Uterus (tissue), 4 donors: ENCODE data around the gene FGF9. TPM values are rescaled to one million over a fixed set of nuclear protein-coding genes. Genes with fewer than 3 reads are reported as not detected.

Experiments used
- DNase-seq, 2 donors: peaks; one replicate each; pipeline ENCODE4 v3.0.0-alpha.2; 2019 to 2020
- H3K27ac ChIP-seq, 2 donors: fragments of 200-600 bp; sonication (generic); 1 replicate in 1 of 2; 2 replicates in 1 of 2; pipeline ENCODE4 v1.5.1; 2016 to 2018
- H3K27me3 ChIP-seq, 2 donors: fragments of 200-600 bp; sonication (generic); one replicate each; pipeline ENCODE4 v1.5.1; 2018 to 2019; ENCODE audit warnings: control low read depth in 1 of 2
- H3K36me3 ChIP-seq, 2 donors: fragments of 200-600 bp; sonication (generic); one replicate each; pipeline ENCODE4 v1.5.1; 2019; ENCODE audit warnings: control low read depth in 1 of 2
- H3K4me1 ChIP-seq, 2 donors: fragments of 200-600 bp; sonication (generic); one replicate each; pipeline ENCODE4 v1.5.1; 2018 to 2019; ENCODE audit warnings: control low read depth in 1 of 2
- H3K4me3 ChIP-seq, 2 donors: fragments of 200-600 bp; sonication (generic); 1 replicate in 1 of 2; 2 replicates in 1 of 2; pipeline ENCODE4 v1.5.1; 2018 to 2019; ENCODE audit warnings: mild to moderate bottlenecking in 1 of 2
- H3K9me3 ChIP-seq, 2 donors: fragments of 200-600 bp; sonication (generic); one replicate each; pipeline ENCODE4 v1.5.1; 2019; ENCODE audit warnings: control low read depth in 1 of 2
- CTCF ChIP-seq, 4 experiments: fragments of 200-600 bp in 2 of 4; fragments of 450-650 bp in 2 of 4; sonication (generic) in 2 of 4; IDR thresholded peaks; one replicate each; pipeline ENCODE4 v1.5.1; 2016 to 2019; ENCODE audit warnings: antibody characterized with exemption in 4 of 4, mild to moderate bottlenecking in 2 of 4, moderate library complexity in 1 of 4
- POLR2A ChIP-seq, 2 donors: fragments of 450-650 bp; IDR thresholded peaks; one replicate each; pipeline ENCODE4 v1.6.1; 2016; ENCODE audit warnings: antibody characterized with exemption in 2 of 2, mild to moderate bottlenecking in 1 of 2, moderate library complexity in 1 of 2
- intact Hi-C: fragments of 100-400 bp; cut with DNase I; formaldehyde crosslinking; loops from one replicate; pipeline ENCODE4 v1.15.1; 2023; ENCODE audit warnings: low total_unique reads
- total RNA-seq, 4 donors: library from RNA; depleted of rRNA in 3 of 4; stranded (reverse); fragments of >200 nt in 3 of 4; gene quantifications; one replicate each; pipeline versions ENCODE4 v1.1.0 to v1.2.4, GENCODE V29; 2014 to 2023
- donor health status: DM: yes; HTN: yes; CAD: no.

Gene FGF9
- total RNA-seq, 4 donors from 2014 or later: 0.51 to 30.7 (median 0.83) TPM

- Histone ChIP-seq H3K4me3 (no peak overlapping the region), H3K9me3 (no peaks in the 10 kb centered on the region), H3K27me3 (no peaks in the 10 kb centered on the region), H3K36me3 (no peaks in the 10 kb centered on the region), H3K27ac (no peak overlapping the region), H3K4me1 (no peaks in the 10 kb centered on the region)
- TF ChIP-seq CTCF (IDR thresholded peaks at IDR 0.05) (no peak), POLR2A (IDR thresholded peaks at IDR 0.05) (no peak)
- intact Hi-C loops: no loop called here
- DNase-seq: no peak
Measured at GRCh38 chr13:21694831-21695230, 24.0 kb downstream of the FGF9 start.

- Histone ChIP-seq H3K27ac (no peak overlapping the region), H3K9me3 (no peaks in the 10 kb centered on the region), H3K4me3 (no peak overlapping the region), H3K4me1 (no peaks in the 10 kb centered on the region), H3K36me3 (no peaks in the 10 kb centered on the region), H3K27me3 (no peaks in the 10 kb centered on the region)
- TF ChIP-seq POLR2A (IDR thresholded peaks at IDR 0.05) (no peak), CTCF (IDR thresholded peaks at IDR 0.05) (no peak)
- intact Hi-C loops: no loop called here
- no peak for DNase-seq
Measured at GRCh38 chr13:21695546-21695945, 24.7 kb downstream of the FGF9 start.

GRCh38 chr13:21696865-21697448 lies 26.1 kb downstream of the FGF9 start:
- H3K36me3 ChIP-seq: no peaks in the 10 kb centered on the region
- no peak for TF ChIP-seq CTCF (IDR thresholded peaks at IDR 0.05)
- TF ChIP-seq POLR2A (IDR thresholded peaks at IDR 0.05): no peak
- no peak overlapping the region for H3K27ac ChIP-seq
- no peak overlapping the region for H3K4me3 ChIP-seq
- no peaks in the 10 kb centered on the region for H3K4me1 ChIP-seq
- no peak for DNase-seq
- H3K9me3 ChIP-seq: no peaks in the 10 kb centered on the region
- no peaks in the 10 kb centered on the region for H3K27me3 ChIP-seq
- intact Hi-C loops: no loop called here

GRCh38 chr13:21698817-21699679 lies 28.2 kb downstream of the FGF9 start:
- no peaks in the 10 kb centered on the region for H3K27me3 ChIP-seq
- H3K27ac ChIP-seq: no peak overlapping the region
- H3K36me3 ChIP-seq: no peaks in the 10 kb centered on the region
- no peaks in the 10 kb centered on the region for H3K4me1 ChIP-seq
- H3K9me3 ChIP-seq: no peaks in the 10 kb centered on the region
- no peak overlapping the region for H3K4me3 ChIP-seq
- TF ChIP-seq CTCF (IDR thresholded peaks at IDR 0.05): no peak
- DNase-seq: no peak
- intact Hi-C loops: no loop called here

GRCh38 chr13:21701460-21701859 lies 30.6 kb downstream of the FGF9 start:
- Histone ChIP-seq H3K27me3 (no peaks in the 10 kb centered on the region), H3K4me3 (no peak overlapping the region), H3K36me3 (no peaks in the 10 kb centered on the region), H3K27ac (no peak overlapping the region), H3K4me1 (no peaks in the 10 kb centered on the region), H3K9me3 (no peaks in the 10 kb centered on the region)
- DNase-seq: no peak
- intact Hi-C loops: no loop called here
- no peak for TF ChIP-seq CTCF (IDR thresholded peaks at IDR 0.05)
- no peak for TF ChIP-seq POLR2A (IDR thresholded peaks at IDR 0.05)
